Fibroblast of the conjunctiva (primary cell): ENCODE measurements around the gene GMCL2.
"Not testable (repeated sequence)": the region's sequence is repeated elsewhere in the genome, so short reads cannot be mapped to it uniquely, and the experiment has no call there.

ENCODE experiments used
- DNase-seq: peaks from one replicate; pipeline ENCODE4 v3.0.0-alpha.2; 2010; ENCODE audit warnings: low read depth

The GMCL2 gene

GRCh38 chr5:178206166-178207101 lies 19.3 kb upstream of the GMCL2 start:
- no peak for DNase-seq

GRCh38 chr5:178205749-178206047 lies 18.5 kb upstream of the GMCL2 start:
- DNase-seq, result no peak

- DNase-seq, result peak; percentile 65
Measured at GRCh38 chr5:178204935-178205748, 18.0 kb upstream of the GMCL2 start.

GRCh38 chr5:178204182-178204934 lies 17.2 kb upstream of the GMCL2 start, which contains the start of gene HNRNPAB:
Gene HNRNPAB, plus strand, starts transcription at chr5:178204533. Its CDS starts 305 bp downstream, at chr5:178204838.
- DNase-seq, result peak; percentile 93

- DNase-seq, result no peak
Measured at GRCh38 chr5:178203670-178204181, 16.6 kb upstream of the GMCL2 start.

GRCh38 chr5:178202541-178202940 lies 15.4 kb upstream of the GMCL2 start:
- DNase-seq, result no peak

- DNase-seq, result no peak
Measured at GRCh38 chr5:178201927-178202235, 14.7 kb upstream of the GMCL2 start.

- no peak for DNase-seq
Measured at GRCh38 chr5:178201221-178201926, 14.2 kb upstream of the GMCL2 start.

- DNase-seq, result no peak
Measured at GRCh38 chr5:178199581-178200434, 12.6 kb upstream of the GMCL2 start.

GRCh38 chr5:178198706-178199105 lies 11.5 kb upstream of the GMCL2 start:
- DNase-seq, result no peak

- not testable (repeated sequence) for DNase-seq
Measured at GRCh38 chr5:178198151-178198550, 11.0 kb upstream of the GMCL2 start.

GRCh38 chr5:178196986-178197385 lies 9.8 kb upstream of the GMCL2 start:
- DNase-seq, result no peak

GRCh38 chr5:178196281-178196812 lies 9.2 kb upstream of the GMCL2 start:
- no peak for DNase-seq

GRCh38 chr5:178194026-178194425 lies 6.9 kb upstream of the GMCL2 start:
- no peak for DNase-seq

- DNase-seq, result no peak
Measured at GRCh38 chr5:178193251-178193809, 6.2 kb upstream of the GMCL2 start.

- no peak for DNase-seq
Measured at GRCh38 chr5:178192787-178193186, 5.6 kb upstream of the GMCL2 start.

- DNase-seq, result no peak
Measured at GRCh38 chr5:178192244-178192643, 5.1 kb upstream of the GMCL2 start.

- DNase-seq, result no peak
Measured at GRCh38 chr5:178191661-178192060, 4.5 kb upstream of the GMCL2 start.

GRCh38 chr5:178189433-178189832 lies 2.3 kb upstream of the GMCL2 start:
- DNase-seq, result no peak

GRCh38 chr5:178186427-178186826 lies 744 bp downstream of the GMCL2 start:
- DNase-seq, result no peak
